Trophoblast cell (in vitro differentiated cells and primary cell): ENCODE measurements around the gene ASPA.

Experiments
- DNase-seq, 2 donors: peaks; one replicate each; pipeline ENCODE4 v3.0.0-alpha.2; 2016
- H2AFZ ChIP-seq: 2 replicates; pipeline ENCODE4 v1.6.1; 2013; ENCODE audit warnings: low read length, moderate library complexity, mild to moderate bottlenecking; ENCODE audit not compliant: insufficient read depth, poor library complexity
- H2AK5ac ChIP-seq: 2 replicates; pipeline ENCODE4 v1.6.1; 2013; ENCODE audit warnings: mild to moderate bottlenecking, low read length
- H2BK120ac ChIP-seq: 2 replicates; pipeline ENCODE4 v1.6.1; 2013; ENCODE audit warnings: low read length, mild to moderate bottlenecking, moderate library complexity; ENCODE audit not compliant: insufficient read depth, poor library complexity
- H2BK12ac ChIP-seq: 2 replicates; pipeline ENCODE4 v1.6.1; 2013; ENCODE audit warnings: mild to moderate bottlenecking, low read length, moderate library complexity
- H2BK5ac ChIP-seq: 2 replicates; pipeline ENCODE4 v1.6.1; 2013; ENCODE audit warnings: low read length, low read depth, moderate library complexity, mild to moderate bottlenecking; ENCODE audit not compliant: poor library complexity
- H3K14ac ChIP-seq: 2 replicates; pipeline ENCODE4 v1.6.1; 2013; ENCODE audit warnings: mild to moderate bottlenecking, low read length
- H3K18ac ChIP-seq: 2 replicates; pipeline ENCODE4 v1.6.1; 2013; ENCODE audit warnings: mild to moderate bottlenecking, low read length
- H3K23ac ChIP-seq: 2 replicates; pipeline ENCODE4 v1.6.1; 2013; ENCODE audit warnings: low read length
- H3K27ac ChIP-seq: 2 replicates; pipeline ENCODE4 v1.5.1; 2013; ENCODE audit warnings: low read depth, mild to moderate bottlenecking, inconsistent platforms, low read length, moderate library complexity
- H3K27me3 ChIP-seq: 2 replicates; pipeline ENCODE4 v1.6.1; 2013; ENCODE audit warnings: inconsistent platforms, mild to moderate bottlenecking, low read length, moderate library complexity; ENCODE audit not compliant: insufficient read depth
- H3K36me3 ChIP-seq, 2 experiments: 1 replicate in 1 of 2; 2 replicates in 1 of 2; pipeline ENCODE4 v1.6.1; 2013; ENCODE audit warnings: low read length in 2 of 2, mild to moderate bottlenecking in 2 of 2, moderate library complexity in 1 of 2; ENCODE audit not compliant: insufficient read depth in 2 of 2, control insufficient read depth in 1 of 2
- H3K4ac ChIP-seq: 2 replicates; pipeline ENCODE4 v1.6.1; 2013; ENCODE audit warnings: low read depth, mild to moderate bottlenecking, low read length, moderate library complexity
- H3K4me1 ChIP-seq, 2 experiments: 1 replicate in 1 of 2; 2 replicates in 1 of 2; pipeline ENCODE4 v1.6.1; 2013; ENCODE audit warnings: low read length in 2 of 2, mild to moderate bottlenecking in 2 of 2, moderate library complexity in 1 of 2; ENCODE audit not compliant: insufficient read depth in 2 of 2, control insufficient read depth in 1 of 2
- H3K4me2 ChIP-seq: 2 replicates; pipeline ENCODE4 v1.6.1; 2013; ENCODE audit warnings: inconsistent platforms, mild to moderate bottlenecking, low read length, moderate library complexity
- H3K4me3 ChIP-seq: 2 replicates; pipeline ENCODE4 v1.5.1; 2013; ENCODE audit warnings: mild to moderate bottlenecking, low read depth, low read length, inconsistent platforms
- H3K79me1 ChIP-seq: one replicate; pipeline ENCODE4 v1.6.1; 2013; ENCODE audit warnings: low read length
- H3K79me2 ChIP-seq: 2 replicates; pipeline ENCODE4 v1.6.1; 2013; ENCODE audit warnings: low read length, mild to moderate bottlenecking; ENCODE audit not compliant: control insufficient read depth, insufficient read depth, poor library complexity
- H3K9ac ChIP-seq: 2 replicates; pipeline ENCODE4 v1.6.1; 2013; ENCODE audit warnings: mild to moderate bottlenecking, low read length
- H3K9me3 ChIP-seq: 2 replicates; pipeline ENCODE4 v1.6.1; 2013; ENCODE audit warnings: low read depth, mild to moderate bottlenecking, control low read depth, inconsistent platforms, low read length; ENCODE audit not compliant: insufficient read depth
- H4K12ac ChIP-seq: 2 replicates; pipeline ENCODE4 v1.6.1; 2013; ENCODE audit warnings: low read depth, mild to moderate bottlenecking, low read length, moderate library complexity
- H4K8ac ChIP-seq: 2 replicates; pipeline ENCODE4 v1.6.1; 2013; ENCODE audit warnings: low read depth, mild to moderate bottlenecking, low read length, moderate library complexity
- H4K91ac ChIP-seq: one replicate; pipeline ENCODE4 v1.6.1; 2013; ENCODE audit warnings: low read depth, mild to moderate bottlenecking, low read length, moderate library complexity
- WGBS: extraction: QIAGEN DNeasy Blood & Tissue Kit; methylation state at CpG from one replicate; pipeline ENCODE4 v1.1.7; 2013; ENCODE audit warnings: missing lambda C conversion rate; ENCODE audit not compliant: insufficient read length, insufficient coverage; ENCODE audit errors: extremely low coverage; 5-methylcytosine and 5-hydroxymethylcytosine counted together

Gene ASPA

GRCh38 chr17:3497101-3497500 lies 21.3 kb downstream of the ASPA start:
- no CpG with 5 or more reads among the region's 7 CpGs for WGBS
- peaks cover 4% of the 10 kb centered on the region for H3K9me3 ChIP-seq
- H3K4ac ChIP-seq, result no peak overlapping the region
- H3K27ac ChIP-seq, result no peak overlapping the region
- no peak overlapping the region for H2BK120ac ChIP-seq
- DNase-seq, result no peak
- H3K4me1 ChIP-seq, result no peaks in the 10 kb centered on the region
- H3K23ac ChIP-seq, result no peak overlapping the region
- no peaks in the 10 kb centered on the region for H3K79me2 ChIP-seq
- H3K4me3 ChIP-seq, result no peak overlapping the region
- no peaks in the 10 kb centered on the region for H3K79me1 ChIP-seq
- H4K8ac ChIP-seq, result no peak overlapping the region
- H3K4me2 ChIP-seq, result no peak overlapping the region
- no peak overlapping the region for H4K91ac ChIP-seq
- H3K18ac ChIP-seq, result no peak overlapping the region
- H2BK12ac ChIP-seq, result no peak overlapping the region
- no peak overlapping the region for H4K12ac ChIP-seq
- H2AK5ac ChIP-seq, result no peak overlapping the region
- H3K14ac ChIP-seq, result no peak overlapping the region
- no peak overlapping the region for H3K9ac ChIP-seq
- no peak overlapping the region for H2AFZ ChIP-seq
- H2BK5ac ChIP-seq, result no peak overlapping the region
- no peaks in the 10 kb centered on the region for H3K36me3 ChIP-seq
- no peaks in the 10 kb centered on the region for H3K27me3 ChIP-seq

GRCh38 chr17:3501344-3501743 lies 25.5 kb downstream of the ASPA start:
- Histone ChIP-seq H3K23ac (no peak overlapping the region), H2AFZ (no peak overlapping the region), H3K79me2 (no peaks in the 10 kb centered on the region), H3K14ac (no peak overlapping the region), H2BK12ac (no peak overlapping the region), H3K79me1 (no peaks in the 10 kb centered on the region), H3K4me2 (no peak overlapping the region), H4K8ac (no peak overlapping the region), H3K9me3 (peaks cover 4% of the 10 kb centered on the region), H4K12ac (no peak overlapping the region), H3K36me3 (no peaks in the 10 kb centered on the region), H3K27ac (no peak overlapping the region), H3K4me1 (no peaks in the 10 kb centered on the region), H3K18ac (no peak overlapping the region), H2BK120ac (no peak overlapping the region), H2BK5ac (no peak overlapping the region), H3K9ac (no peak overlapping the region), H3K27me3 (no peaks in the 10 kb centered on the region), H3K4me3 (no peak overlapping the region), H2AK5ac (no peak overlapping the region), H4K91ac (no peak overlapping the region), H3K4ac (no peak overlapping the region)
- DNase-seq, result peak in 1 of 2 donors; percentile 58
- WGBS, result no CpG with 5 or more reads among the region's 5 CpGs

- Histone ChIP-seq H3K36me3 (no peaks in the 10 kb centered on the region), H2BK5ac (no peak overlapping the region), H3K79me2 (no peaks in the 10 kb centered on the region), H3K4me2 (no peak overlapping the region), H2BK12ac (no peak overlapping the region), H3K4ac (no peak overlapping the region), H3K4me3 (no peak overlapping the region), H3K4me1 (no peaks in the 10 kb centered on the region), H3K27me3 (no peaks in the 10 kb centered on the region), H2AFZ (no peak overlapping the region), H4K8ac (no peak overlapping the region), H3K9me3 (peaks cover 4% of the 10 kb centered on the region), H4K91ac (no peak overlapping the region), H3K9ac (no peak overlapping the region), H2BK120ac (no peak overlapping the region), H3K18ac (no peak overlapping the region), H3K79me1 (no peaks in the 10 kb centered on the region), H4K12ac (no peak overlapping the region), H3K23ac (no peak overlapping the region), H2AK5ac (no peak overlapping the region), H3K27ac (no peak overlapping the region), H3K14ac (no peak overlapping the region)
- DNase-seq, result no peak
- no CpG with 5 or more reads among the region's 5 CpGs for WGBS
Observed at GRCh38 chr17:3502466-3502865, 26.7 kb downstream of the ASPA start.

GRCh38 chr17:3503285-3503684 lies 27.5 kb downstream of the ASPA start:
- H3K14ac ChIP-seq, result no peak overlapping the region
- H2AK5ac ChIP-seq, result no peak overlapping the region
- no peak overlapping the region for H3K4me3 ChIP-seq
- H3K27me3 ChIP-seq, result no peaks in the 10 kb centered on the region
- H4K12ac ChIP-seq, result no peak overlapping the region
- no peak overlapping the region for H3K4me2 ChIP-seq
- no peak for DNase-seq
- H3K79me1 ChIP-seq, result no peaks in the 10 kb centered on the region
- H3K27ac ChIP-seq, result no peak overlapping the region
- no peak overlapping the region for H4K91ac ChIP-seq
- no peak overlapping the region for H3K9ac ChIP-seq
- H2BK120ac ChIP-seq, result no peak overlapping the region
- H3K23ac ChIP-seq, result no peak overlapping the region
- H3K79me2 ChIP-seq, result no peaks in the 10 kb centered on the region
- no CpG with 5 or more reads among the region's 1 CpG for WGBS
- no peak overlapping the region for H4K8ac ChIP-seq
- no peak overlapping the region for H3K4ac ChIP-seq
- no peaks in the 10 kb centered on the region for H3K36me3 ChIP-seq
- H2BK5ac ChIP-seq, result no peak overlapping the region
- H2AFZ ChIP-seq, result no peak overlapping the region
- no peak overlapping the region for H2BK12ac ChIP-seq
- H3K4me1 ChIP-seq, result no peaks in the 10 kb centered on the region
- peaks cover 4% of the 10 kb centered on the region for H3K9me3 ChIP-seq
- no peak overlapping the region for H3K18ac ChIP-seq
